Measurements from ENCODE around the gene CAMK1D. TPM values are rescaled to one million over a fixed set of nuclear protein-coding genes. Genes with fewer than 3 reads are reported as not detected.

CAMK1D gene
- total and polyA plus RNA-seq, 2 experiments from 2014 or later = 4.6 to 7.2 TPM

GRCh38 chr10:12377658-12378290 is 28.4 kb downstream of the CAMK1D start (continued):
- no peak for TF ChIP-seq ZNF462 (CRISPR knock-in tag; IDR thresholded peaks at IDR 0.05)
- TF ChIP-seq ZNF331 (CRISPR knock-in tag; IDR thresholded peaks at IDR 0.05; ENCODE audit: low read depth) = no peak
- TF ChIP-seq POLR2AphosphoS5 (IDR thresholded peaks at IDR 0.05; ENCODE audit: low read depth) = no peak
- TF ChIP-seq JUNB (IDR thresholded peaks at IDR 0.05; ENCODE audit: unreplicated experiment) = no peak
- no peak for TF ChIP-seq STAT1 (IDR thresholded peaks at IDR 0.05; ENCODE audit: unreplicated experiment)

- Mint-ChIP-seq H3K27me3 (ENCODE audit: insufficient read depth, low read depth, poor library complexity) (no peaks in the 10 kb centered on the region), H3K4me3 (no peak overlapping the region), H3K4me1 (no peaks in the 10 kb centered on the region), H3K36me3 (ENCODE audit: low read depth) (peaks cover 3% of the 10 kb centered on the region; the same call in 2 of the 3 replicates), H3K9me3 (peaks cover 3% of the 10 kb centered on the region; the same call in 1 of the 3 replicates), H3K27ac (no peak overlapping the region)
- H3K4me1 ChIP-seq (ENCODE audit: insufficient read depth) = no peaks in the 10 kb centered on the region
- no peaks in the 10 kb centered on the region for H3K79me2 ChIP-seq (replicated peaks; ENCODE audit: insufficient read depth)
- no peak overlapping the region for H3K4me2 ChIP-seq
- no peaks in the 10 kb centered on the region for H3K27me3 ChIP-seq (ENCODE audit: insufficient read depth)
- H3K36me3 ChIP-seq (ENCODE audit: insufficient read depth) = no peaks in the 10 kb centered on the region
- H3F3A ChIP-seq (replicated peaks; ENCODE audit: low read depth) = no peaks in the 10 kb centered on the region
- no peak overlapping the region for H2AFZ ChIP-seq
- no peak overlapping the region for H3K27ac ChIP-seq (ENCODE audit: low read depth)
- DNase-seq (ENCODE audit: low spot score) = no peak
- H4K20me1 ChIP-seq (replicated peaks; ENCODE audit: insufficient read depth) = peaks cover 3% of the 10 kb centered on the region; the same call in 1 of the 2 replicates
- ATAC-seq = no peak
- no peaks in the 10 kb centered on the region for H3K9me2 ChIP-seq (ENCODE audit: insufficient read depth)
- H3K4me3 ChIP-seq = no peak overlapping the region
- no peak for TF ChIP-seq POLR2AphosphoS5 (IDR thresholded peaks at IDR 0.05; ENCODE audit: low read depth)
- TF ChIP-seq JUNB (IDR thresholded peaks at IDR 0.05; ENCODE audit: unreplicated experiment) = no peak
- no peak for TF ChIP-seq CTCF (conservative IDR thresholded peaks at IDR 0.05; ENCODE audit: low read depth in 2 of 2)
- no peak for TF ChIP-seq EZH2phosphoT487 (IDR thresholded peaks at IDR 0.05; ENCODE audit: unreplicated experiment)
- no peak for TF ChIP-seq NANOG (IDR thresholded peaks at IDR 0.05; ENCODE audit: borderline replicate concordance)
These were observed 31.7 kb downstream of the CAMK1D start for GRCh38 chr10:12380999-12381398.
